Upper lobe of right lung (tissue), 1 donor: ENCODE results near the gene SLC22A15. TPM values are rescaled to one million over a fixed set of nuclear protein-coding genes. Genes with fewer than 3 reads are reported as not detected.

Source experiments
- ATAC-seq: fragments of 200-7000 bp; cut with Tn5 transposase; one replicate; pipeline ENCODE4 v1.9.1; 2020; ENCODE audit warnings: mild to moderate bottlenecking, moderate library complexity
- DNase-seq: peaks from one replicate; pipeline ENCODE4 v3.0.0-alpha.2; 2020
- H3K27ac ChIP-seq: fragments of 200-600 bp; one replicate; pipeline ENCODE4 v1.8.0; 2022
- H3K27me3 ChIP-seq: fragments of 200-600 bp; one replicate; pipeline ENCODE4 v1.8.0; 2022; ENCODE audit warnings: mild to moderate bottlenecking
- H3K36me3 ChIP-seq: fragments of 200-600 bp; one replicate; pipeline ENCODE4 v1.8.0; 2022
- H3K4me1 ChIP-seq: fragments of 200-600 bp; one replicate; pipeline ENCODE4 v1.8.0; 2022
- H3K4me3 ChIP-seq: fragments of 200-600 bp; one replicate; pipeline ENCODE4 v1.8.0; 2022; ENCODE audit warnings: mild to moderate bottlenecking
- H3K9me3 ChIP-seq: fragments of 200-600 bp; one replicate; pipeline ENCODE4 v1.8.0; 2022
- CTCF ChIP-seq: fragments of 200-600 bp; IDR thresholded peaks from one replicate; pipeline ENCODE4 v1.8.0; 2022; ENCODE audit warnings: antibody characterized with exemption
- intact Hi-C: fragments of 100-400 bp; cut with DNase I; formaldehyde crosslinking; loops from one replicate; pipeline ENCODE4 v1.11.0; 2022
- total RNA-seq: library from RNA; stranded (reverse); fragmentation: NEBNext Ultra II Directional; extraction: Animal tissue kit (Norgen Biotek cat#: 25700); gene quantifications from one replicate; pipeline ENCODE4 v1.2.1, GENCODE V29; 2021
- donor health status: DM: no; HTN: yes; CAD: no; lungs with severe emphysema.

Gene SLC22A15
- total RNA-seq, 1 donor from 2014 or later = 25.7 TPM

- no peaks in the 10 kb centered on the region for H3K27me3 ChIP-seq
- DNase-seq (no peak), ATAC-seq (peak; percentile 70)
- no peak for TF ChIP-seq CTCF
- H3K4me1 ChIP-seq = peaks cover 8% of the 10 kb centered on the region
- no peak overlapping the region for H3K27ac ChIP-seq
- no peaks in the 10 kb centered on the region for H3K36me3 ChIP-seq
- intact Hi-C loops = no loop called here
- no peak overlapping the region for H3K4me3 ChIP-seq
- peaks cover 24% of the 10 kb centered on the region for H3K9me3 ChIP-seq
Measured at GRCh38 chr1:116001739-116002487, 25.6 kb downstream of the SLC22A15 start.

GRCh38 chr1:116002781-116003420 is 26.6 kb downstream of the SLC22A15 start:
- Histone ChIP-seq H3K27me3 (no peaks in the 10 kb centered on the region), H3K9me3 (peaks cover 14% of the 10 kb centered on the region), H3K36me3 (peaks cover 5% of the 10 kb centered on the region), H3K4me1 (peaks cover 8% of the 10 kb centered on the region), H3K27ac (no peak overlapping the region), H3K4me3 (no peak overlapping the region)
- TF ChIP-seq CTCF = no peak
- intact Hi-C loops = no loop called here
- no peak for ATAC-seq
- no peak for DNase-seq

- intact Hi-C loops = no loop called here
- ATAC-seq (peak; percentile 45), DNase-seq (no peak)
- TF ChIP-seq CTCF = no peak
- Histone ChIP-seq H3K36me3 (peaks cover 5% of the 10 kb centered on the region), H3K4me3 (no peak overlapping the region), H3K9me3 (peaks cover 5% of the 10 kb centered on the region), H3K27me3 (no peaks in the 10 kb centered on the region), H3K4me1 (peaks cover 8% of the 10 kb centered on the region), H3K27ac (no peak overlapping the region)
Measured at GRCh38 chr1:116003823-116004222, 27.5 kb downstream of the SLC22A15 start.

GRCh38 chr1:116006486-116006964 is 30.2 kb downstream of the SLC22A15 start:
- TF ChIP-seq CTCF = no peak
- DNase-seq = no peak
- intact Hi-C loops = no loop called here
- Histone ChIP-seq H3K27ac (no peak overlapping the region), H3K4me1 (peaks cover 8% of the 10 kb centered on the region), H3K36me3 (peaks cover 5% of the 10 kb centered on the region), H3K9me3 (no peaks in the 10 kb centered on the region), H3K4me3 (no peak overlapping the region), H3K27me3 (no peaks in the 10 kb centered on the region)
- no peak for ATAC-seq

- Histone ChIP-seq H3K27ac (no peak overlapping the region), H3K4me3 (no peak overlapping the region), H3K4me1 (no peaks in the 10 kb centered on the region), H3K36me3 (peaks cover 5% of the 10 kb centered on the region), H3K27me3 (no peaks in the 10 kb centered on the region), H3K9me3 (no peaks in the 10 kb centered on the region)
- no peak for DNase-seq
- intact Hi-C loops = no loop called here
- ATAC-seq = no peak
- no peak for TF ChIP-seq CTCF
Measured at GRCh38 chr1:116008656-116009390, 32.5 kb downstream of the SLC22A15 start.
